Measurements from ENCODE around the gene COMT. TPM values are rescaled to one million over a fixed set of nuclear protein-coding genes. Genes with fewer than 3 reads are reported as not detected.

Gene COMT
- total RNA-seq, 1 donor from 2014 or later: 186 TPM

DNA sequence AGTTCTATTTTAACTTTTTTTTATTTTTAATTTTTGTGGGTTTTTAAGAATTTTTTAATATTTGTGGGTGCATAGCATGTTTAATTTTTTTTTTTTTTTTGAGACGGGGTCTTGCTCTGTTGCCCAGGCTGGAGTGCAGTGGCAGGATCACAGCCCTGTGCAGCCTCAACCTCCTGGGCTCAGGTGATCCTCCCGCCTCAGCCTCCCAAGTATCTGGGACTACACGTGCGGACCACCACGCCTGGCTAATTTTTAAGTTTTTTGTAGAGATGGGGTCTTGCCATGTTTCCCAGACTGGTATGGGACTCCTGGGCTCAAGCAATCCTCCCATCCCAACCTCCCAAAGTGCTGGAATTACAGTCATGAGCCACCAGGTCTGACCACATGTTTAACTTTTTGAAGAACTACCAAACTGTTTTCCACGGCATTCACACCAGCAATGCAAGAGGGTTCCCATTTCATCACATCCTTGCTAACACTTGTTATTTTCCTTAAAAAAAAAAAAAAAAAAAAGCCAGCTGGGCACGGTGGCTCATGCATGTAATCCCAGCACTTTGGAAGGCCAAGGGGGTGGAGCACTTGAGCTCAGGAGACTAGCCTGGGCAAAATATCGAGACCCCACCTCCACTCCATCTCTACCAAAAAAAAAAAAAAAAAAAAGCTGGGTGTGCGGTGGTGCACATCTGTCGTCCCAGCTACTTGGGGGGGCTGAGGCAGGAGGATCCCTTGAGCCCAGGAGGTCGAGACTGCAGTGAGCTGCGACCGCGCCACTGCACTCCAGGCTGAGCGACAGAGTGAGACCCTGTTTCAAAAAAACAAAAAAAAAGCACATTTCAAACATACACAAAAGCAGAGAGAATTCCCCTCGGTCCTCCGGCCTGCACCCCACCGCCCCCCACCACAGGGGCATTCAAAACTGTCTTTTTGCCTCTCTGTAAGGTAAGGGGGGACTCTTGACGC, 16.8 kb downstream of the COMT start:
- H3K4me3 Mint-ChIP-seq (ENCODE audit: unreplicated experiment): no peak overlapping the region
- H3K4me1 Mint-ChIP-seq (ENCODE audit: low read depth): peaks cover 13% of the 10 kb centered on the region
- TF ChIP-seq, protein P1, sequence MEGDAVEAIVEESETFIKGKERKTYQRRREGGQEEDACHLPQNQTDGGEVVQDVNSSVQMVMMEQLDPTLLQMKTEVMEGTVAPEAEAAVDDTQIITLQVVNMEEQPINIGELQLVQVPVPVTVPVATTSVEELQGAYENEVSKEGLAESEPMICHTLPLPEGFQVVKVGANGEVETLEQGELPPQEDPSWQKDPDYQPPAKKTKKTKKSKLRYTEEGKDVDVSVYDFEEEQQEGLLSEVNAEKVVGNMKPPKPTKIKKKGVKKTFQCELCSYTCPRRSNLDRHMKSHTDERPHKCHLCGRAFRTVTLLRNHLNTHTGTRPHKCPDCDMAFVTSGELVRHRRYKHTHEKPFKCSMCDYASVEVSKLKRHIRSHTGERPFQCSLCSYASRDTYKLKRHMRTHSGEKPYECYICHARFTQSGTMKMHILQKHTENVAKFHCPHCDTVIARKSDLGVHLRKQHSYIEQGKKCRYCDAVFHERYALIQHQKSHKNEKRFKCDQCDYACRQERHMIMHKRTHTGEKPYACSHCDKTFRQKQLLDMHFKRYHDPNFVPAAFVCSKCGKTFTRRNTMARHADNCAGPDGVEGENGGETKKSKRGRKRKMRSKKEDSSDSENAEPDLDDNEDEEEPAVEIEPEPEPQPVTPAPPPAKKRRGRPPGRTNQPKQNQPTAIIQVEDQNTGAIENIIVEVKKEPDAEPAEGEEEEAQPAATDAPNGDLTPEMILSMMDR (IDR thresholded peaks at IDR 0.05): no peak
- no peak overlapping the region for H3K27ac Mint-ChIP-seq (ENCODE audit: unreplicated experiment)
- no peaks in the 10 kb centered on the region for H3K36me3 Mint-ChIP-seq (ENCODE audit: low read depth)
- H3K9me3 Mint-ChIP-seq (ENCODE audit: low read depth): no peaks in the 10 kb centered on the region
- no peaks in the 10 kb centered on the region for H3K27me3 Mint-ChIP-seq (ENCODE audit: low read depth)
- peak; percentile 41 for DNase-seq (ENCODE audit: low spot score)

DNA sequence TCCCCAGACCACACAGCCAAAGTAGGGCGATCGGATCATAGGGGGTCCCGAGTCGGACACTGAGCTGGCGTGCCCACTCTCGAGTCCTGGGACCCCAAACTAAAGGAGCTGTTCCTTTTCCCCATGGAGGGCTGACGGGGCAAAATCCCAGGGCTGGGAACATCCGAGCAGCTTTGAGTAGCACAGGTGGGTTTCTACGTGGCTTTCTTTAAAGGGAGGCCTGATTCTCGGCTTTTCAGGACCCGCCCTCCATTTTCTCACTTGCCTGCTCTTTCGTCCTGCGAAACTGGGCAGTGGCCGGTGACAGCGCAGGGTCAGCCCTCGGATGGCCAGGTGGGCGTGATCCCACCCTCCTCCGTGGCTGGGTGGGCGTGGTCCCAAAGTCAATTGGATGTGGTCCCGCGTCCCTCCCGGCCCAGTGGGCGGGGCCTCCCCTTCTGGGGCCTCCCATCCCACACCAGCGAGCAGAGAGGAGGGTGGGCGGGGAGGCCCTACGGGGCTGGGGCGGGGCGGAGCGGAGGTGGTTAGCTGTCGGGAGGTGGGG, 17.5 kb downstream of the COMT start:
- no peak overlapping the region for H3K27ac Mint-ChIP-seq (ENCODE audit: unreplicated experiment)
- TF ChIP-seq, protein P1 (IDR thresholded peaks at IDR 0.05): no peak
- no peaks in the 10 kb centered on the region for H3K27me3 Mint-ChIP-seq (ENCODE audit: low read depth)
- no peaks in the 10 kb centered on the region for H3K9me3 Mint-ChIP-seq (ENCODE audit: low read depth)
- H3K4me3 Mint-ChIP-seq (ENCODE audit: unreplicated experiment): no peak overlapping the region
- peak; percentile 64 for DNase-seq (ENCODE audit: low spot score)
- peaks cover 8% of the 10 kb centered on the region for H3K4me1 Mint-ChIP-seq (ENCODE audit: low read depth)
- no peaks in the 10 kb centered on the region for H3K36me3 Mint-ChIP-seq (ENCODE audit: low read depth)

DNA sequence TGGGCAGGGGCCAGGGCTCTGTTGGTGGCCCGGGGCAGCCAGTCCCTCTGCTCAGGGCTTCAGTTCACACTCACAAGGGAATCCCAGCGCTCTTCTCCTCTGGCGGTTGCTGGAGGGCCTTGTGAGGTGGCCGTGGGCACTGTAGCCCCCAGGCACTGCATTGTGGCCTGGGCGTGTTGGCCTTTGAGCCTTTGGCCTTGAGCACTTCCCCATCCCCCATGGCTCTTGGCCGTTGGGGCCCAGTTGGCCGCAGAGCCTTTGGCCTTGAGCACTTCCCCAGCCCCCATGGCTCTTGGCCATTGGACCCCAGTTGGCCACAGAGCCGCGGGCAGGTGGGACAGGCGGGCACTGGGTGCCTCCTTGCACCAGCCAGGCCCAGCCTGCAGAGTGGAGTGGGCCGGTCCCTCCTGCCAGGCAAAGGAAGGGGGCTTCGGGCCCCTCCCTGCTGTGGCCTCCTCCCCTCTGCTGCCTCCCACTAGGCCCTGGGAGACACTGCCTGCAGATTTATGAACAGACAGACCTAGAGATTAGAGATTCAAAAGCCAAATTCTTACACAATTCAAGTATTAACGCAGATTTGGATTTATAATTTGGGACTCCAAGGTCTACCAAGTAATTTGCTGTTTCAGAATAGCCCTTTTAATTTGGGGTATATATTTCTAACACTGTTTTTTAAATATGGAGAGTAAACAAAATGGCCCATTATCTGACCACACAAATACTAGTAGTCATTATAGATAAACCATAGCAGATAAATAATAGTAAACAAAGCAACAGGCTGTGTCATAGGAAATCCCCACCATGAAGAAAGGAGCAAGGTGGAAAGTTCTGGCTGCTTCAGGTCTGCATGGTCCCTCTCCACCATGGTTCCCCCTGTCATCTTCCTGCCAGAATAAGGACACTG, 18.3 kb downstream of the COMT start:
- Mint-ChIP-seq H3K4me3 (ENCODE audit: unreplicated experiment) (no peak overlapping the region), H3K27me3 (ENCODE audit: low read depth) (no peaks in the 10 kb centered on the region), H3K4me1 (ENCODE audit: low read depth) (peaks cover 6% of the 10 kb centered on the region), H3K9me3 (ENCODE audit: low read depth) (no peaks in the 10 kb centered on the region), H3K36me3 (ENCODE audit: low read depth) (no peaks in the 10 kb centered on the region), H3K27ac (ENCODE audit: unreplicated experiment) (no peak overlapping the region)
- TF ChIP-seq, protein P1 (IDR thresholded peaks at IDR 0.05): no peak
- peak; percentile 88 for DNase-seq (ENCODE audit: low spot score)

DNA sequence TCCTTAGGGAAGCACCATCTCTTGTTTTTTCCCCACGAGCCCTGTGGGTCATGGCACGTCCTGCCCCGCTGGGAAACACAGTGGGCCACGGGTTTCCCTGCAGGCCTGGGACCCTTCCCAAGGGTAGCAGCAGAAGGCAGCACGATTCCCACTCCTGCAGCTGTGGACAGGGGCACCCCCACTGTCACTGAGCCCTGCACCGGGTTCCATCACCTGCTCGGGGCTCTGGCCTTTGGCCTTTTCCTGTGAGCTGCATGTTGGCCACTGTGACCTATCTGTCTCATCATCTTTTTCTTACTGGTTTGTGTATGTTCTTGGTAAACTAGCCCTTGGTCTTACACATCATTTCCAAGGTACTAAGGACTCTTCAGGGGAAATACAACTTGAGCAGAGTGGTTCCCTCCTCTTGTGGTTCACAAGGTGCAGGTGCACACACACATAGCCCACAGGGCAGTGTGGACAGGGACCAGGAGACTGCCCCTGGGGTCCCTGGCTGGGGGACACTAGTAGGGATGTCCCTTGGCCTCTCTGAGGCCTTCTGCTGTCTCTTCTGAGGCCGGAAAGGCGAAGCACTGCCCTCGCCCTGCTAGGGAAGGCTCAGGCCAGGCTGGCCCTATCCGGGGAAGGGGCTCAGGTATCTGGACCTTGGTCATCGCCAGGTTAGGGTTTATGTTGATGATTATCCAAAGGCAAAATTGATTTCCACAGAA, 19.1 kb downstream of the COMT start:
- peaks cover 4% of the 10 kb centered on the region for H3K4me1 Mint-ChIP-seq (ENCODE audit: low read depth)
- DNase-seq (ENCODE audit: low spot score): peak; percentile 63
- TF ChIP-seq, protein P1 (IDR thresholded peaks at IDR 0.05): no peak
- H3K27me3 Mint-ChIP-seq (ENCODE audit: low read depth): no peaks in the 10 kb centered on the region
- H3K36me3 Mint-ChIP-seq (ENCODE audit: low read depth): no peaks in the 10 kb centered on the region
- H3K27ac Mint-ChIP-seq (ENCODE audit: unreplicated experiment): no peak overlapping the region
- H3K4me3 Mint-ChIP-seq (ENCODE audit: unreplicated experiment): no peak overlapping the region
- H3K9me3 Mint-ChIP-seq (ENCODE audit: low read depth): no peaks in the 10 kb centered on the region

All from chondrocyte (in vitro differentiated cells).